Measurements from ENCODE around the gene CCDC171.

Gene CCDC171

DNA sequence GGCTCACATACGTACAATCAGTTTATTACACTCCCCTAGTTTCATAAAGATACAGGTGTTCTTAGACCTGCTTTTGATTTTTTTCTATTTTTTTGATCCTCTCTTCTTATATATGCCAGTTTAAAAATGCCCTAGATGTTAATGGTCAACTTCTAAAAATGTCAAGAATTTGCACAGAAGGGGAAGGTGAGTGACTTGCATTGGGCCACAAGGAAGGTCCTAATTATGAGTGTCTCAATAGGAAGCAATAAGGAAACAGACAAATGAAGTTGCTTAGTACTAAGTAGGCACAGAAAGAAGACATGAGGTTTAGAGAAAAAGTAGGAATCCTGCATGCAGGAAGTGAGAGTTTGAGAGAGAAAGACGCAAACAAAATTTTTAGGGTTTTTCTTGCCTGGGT is 3.2 kb upstream of the CCDC171 start:
- no peak overlapping the region for H3K27ac ChIP-seq (replicated peaks)
- DNase-seq (ENCODE audit: low read depth in 1 of 2, low spot score in 1 of 2): no peak
- H3K4me3 ChIP-seq (replicated peaks; ENCODE audit: insufficient read depth, low read length): no peak overlapping the region
- H3K27me3 ChIP-seq (ENCODE audit: insufficient read depth, poor library complexity, severe bottlenecking): no peaks in the 10 kb centered on the region
- TF ChIP-seq, protein P1, sequence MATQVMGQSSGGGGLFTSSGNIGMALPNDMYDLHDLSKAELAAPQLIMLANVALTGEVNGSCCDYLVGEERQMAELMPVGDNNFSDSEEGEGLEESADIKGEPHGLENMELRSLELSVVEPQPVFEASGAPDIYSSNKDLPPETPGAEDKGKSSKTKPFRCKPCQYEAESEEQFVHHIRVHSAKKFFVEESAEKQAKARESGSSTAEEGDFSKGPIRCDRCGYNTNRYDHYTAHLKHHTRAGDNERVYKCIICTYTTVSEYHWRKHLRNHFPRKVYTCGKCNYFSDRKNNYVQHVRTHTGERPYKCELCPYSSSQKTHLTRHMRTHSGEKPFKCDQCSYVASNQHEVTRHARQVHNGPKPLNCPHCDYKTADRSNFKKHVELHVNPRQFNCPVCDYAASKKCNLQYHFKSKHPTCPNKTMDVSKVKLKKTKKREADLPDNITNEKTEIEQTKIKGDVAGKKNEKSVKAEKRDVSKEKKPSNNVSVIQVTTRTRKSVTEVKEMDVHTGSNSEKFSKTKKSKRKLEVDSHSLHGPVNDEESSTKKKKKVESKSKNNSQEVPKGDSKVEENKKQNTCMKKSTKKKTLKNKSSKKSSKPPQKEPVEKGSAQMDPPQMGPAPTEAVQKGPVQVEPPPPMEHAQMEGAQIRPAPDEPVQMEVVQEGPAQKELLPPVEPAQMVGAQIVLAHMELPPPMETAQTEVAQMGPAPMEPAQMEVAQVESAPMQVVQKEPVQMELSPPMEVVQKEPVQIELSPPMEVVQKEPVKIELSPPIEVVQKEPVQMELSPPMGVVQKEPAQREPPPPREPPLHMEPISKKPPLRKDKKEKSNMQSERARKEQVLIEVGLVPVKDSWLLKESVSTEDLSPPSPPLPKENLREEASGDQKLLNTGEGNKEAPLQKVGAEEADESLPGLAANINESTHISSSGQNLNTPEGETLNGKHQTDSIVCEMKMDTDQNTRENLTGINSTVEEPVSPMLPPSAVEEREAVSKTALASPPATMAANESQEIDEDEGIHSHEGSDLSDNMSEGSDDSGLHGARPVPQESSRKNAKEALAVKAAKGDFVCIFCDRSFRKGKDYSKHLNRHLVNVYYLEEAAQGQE (IDR thresholded peaks at IDR 0.05; ENCODE audit: insufficient replicate concordance, low read depth): no peak
- TF ChIP-seq GABPA (IDR thresholded peaks at IDR 0.05; ENCODE audit: low read depth) (no peak), SPI1 (IDR thresholded peaks at IDR 0.05; ENCODE audit: borderline replicate concordance, low read depth) (no peak), POLR2AphosphoS5 (IDR thresholded peaks at IDR 0.05; ENCODE audit: low read depth) (no peak)
- TF ChIP-seq, protein P2, sequence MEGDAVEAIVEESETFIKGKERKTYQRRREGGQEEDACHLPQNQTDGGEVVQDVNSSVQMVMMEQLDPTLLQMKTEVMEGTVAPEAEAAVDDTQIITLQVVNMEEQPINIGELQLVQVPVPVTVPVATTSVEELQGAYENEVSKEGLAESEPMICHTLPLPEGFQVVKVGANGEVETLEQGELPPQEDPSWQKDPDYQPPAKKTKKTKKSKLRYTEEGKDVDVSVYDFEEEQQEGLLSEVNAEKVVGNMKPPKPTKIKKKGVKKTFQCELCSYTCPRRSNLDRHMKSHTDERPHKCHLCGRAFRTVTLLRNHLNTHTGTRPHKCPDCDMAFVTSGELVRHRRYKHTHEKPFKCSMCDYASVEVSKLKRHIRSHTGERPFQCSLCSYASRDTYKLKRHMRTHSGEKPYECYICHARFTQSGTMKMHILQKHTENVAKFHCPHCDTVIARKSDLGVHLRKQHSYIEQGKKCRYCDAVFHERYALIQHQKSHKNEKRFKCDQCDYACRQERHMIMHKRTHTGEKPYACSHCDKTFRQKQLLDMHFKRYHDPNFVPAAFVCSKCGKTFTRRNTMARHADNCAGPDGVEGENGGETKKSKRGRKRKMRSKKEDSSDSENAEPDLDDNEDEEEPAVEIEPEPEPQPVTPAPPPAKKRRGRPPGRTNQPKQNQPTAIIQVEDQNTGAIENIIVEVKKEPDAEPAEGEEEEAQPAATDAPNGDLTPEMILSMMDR (IDR thresholded peaks at IDR 0.05; ENCODE audit: insufficient read depth, low read length): no peak

DNA sequence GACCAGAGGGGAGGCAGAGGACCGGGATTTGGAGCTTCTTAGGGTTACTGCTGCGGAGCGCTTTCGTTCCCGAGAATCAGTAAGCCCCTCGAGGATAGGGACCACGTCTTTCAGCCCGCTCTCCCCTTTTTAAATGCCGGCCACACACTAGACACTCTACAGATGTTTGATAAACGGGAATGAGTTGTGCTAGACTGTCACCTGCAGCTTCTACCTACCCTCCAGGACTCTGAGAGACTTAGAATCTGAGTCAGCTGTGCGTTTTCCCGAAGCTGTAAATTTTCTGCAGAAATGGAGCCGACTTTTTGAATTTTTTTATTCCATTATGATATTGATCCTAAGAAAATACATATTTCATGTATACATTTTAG is 670 bp downstream of the CCDC171 start:
- Histone ChIP-seq H3K4me3 (replicated peaks; ENCODE audit: insufficient read depth, low read length) (peak overlapping the region; percentile 59), H3K27ac (replicated peaks) (peak overlapping the region; percentile 81), H3K27me3 (ENCODE audit: insufficient read depth, poor library complexity, severe bottlenecking) (no peaks in the 10 kb centered on the region)
- no peak for DNase-seq (ENCODE audit: low read depth in 1 of 2, low spot score in 1 of 2)
- TF ChIP-seq GABPA (IDR thresholded peaks at IDR 0.05; ENCODE audit: low read depth): no peak
- TF ChIP-seq, protein P1 (IDR thresholded peaks at IDR 0.05; ENCODE audit: insufficient replicate concordance, low read depth): no peak
- no peak for TF ChIP-seq SPI1 (IDR thresholded peaks at IDR 0.05; ENCODE audit: borderline replicate concordance, low read depth)
- TF ChIP-seq, protein P2 (IDR thresholded peaks at IDR 0.05; ENCODE audit: insufficient read depth, low read length): no peak
- TF ChIP-seq POLR2AphosphoS5 (IDR thresholded peaks at IDR 0.05; ENCODE audit: low read depth): no peak

DNA sequence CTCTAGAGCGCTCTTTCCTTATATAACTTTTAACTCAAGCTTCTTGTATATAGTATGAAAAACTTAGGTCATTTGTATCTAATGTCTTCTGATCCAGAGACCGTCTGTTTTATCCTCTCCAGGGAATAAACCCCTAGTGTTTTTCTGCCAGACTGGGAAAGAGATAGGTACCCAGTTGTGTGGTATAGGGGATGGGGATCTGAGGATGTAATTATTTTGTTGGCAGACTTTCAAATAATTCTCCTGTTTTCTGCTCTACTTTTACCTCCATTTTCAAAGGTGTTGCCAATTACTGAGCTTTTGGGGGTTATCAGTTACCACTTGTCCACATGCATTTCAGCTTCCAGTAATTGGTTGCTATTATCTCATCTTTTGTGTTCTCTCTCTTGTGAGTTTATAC is 17.9 kb downstream of the CCDC171 start:
- no peaks in the 10 kb centered on the region for H3K27me3 ChIP-seq (ENCODE audit: insufficient read depth, poor library complexity, severe bottlenecking)
- DNase-seq (ENCODE audit: low read depth in 1 of 2, low spot score in 1 of 2): no peak
- TF ChIP-seq, protein P2 (IDR thresholded peaks at IDR 0.05; ENCODE audit: insufficient read depth, low read length): no peak
- TF ChIP-seq POLR2AphosphoS5 (IDR thresholded peaks at IDR 0.05; ENCODE audit: low read depth) (no peak), SPI1 (IDR thresholded peaks at IDR 0.05; ENCODE audit: borderline replicate concordance, low read depth) (no peak), GABPA (IDR thresholded peaks at IDR 0.05; ENCODE audit: low read depth) (no peak)
- TF ChIP-seq, protein P1 (IDR thresholded peaks at IDR 0.05; ENCODE audit: insufficient replicate concordance, low read depth): no peak

More for the DNA sequence above, 17.9 kb downstream of the CCDC171 start:
- Histone ChIP-seq H3K4me3 (replicated peaks; ENCODE audit: insufficient read depth, low read length) (no peak overlapping the region), H3K27ac (replicated peaks) (no peak overlapping the region)

Measured in HL-60 (cell line).